ENCODE data around the gene GRAP2. TPM values are rescaled to one million over a fixed set of nuclear protein-coding genes. Genes with fewer than 3 reads are reported as not detected.
"Not testable (repeated sequence)": the region's sequence is repeated elsewhere in the genome, so short reads cannot be mapped to it uniquely, and the experiment has no call there.

Gene GRAP2
- total RNA-seq, 2 experiments from 2014 or later = 37.7 to 38.1 TPM

DNA sequence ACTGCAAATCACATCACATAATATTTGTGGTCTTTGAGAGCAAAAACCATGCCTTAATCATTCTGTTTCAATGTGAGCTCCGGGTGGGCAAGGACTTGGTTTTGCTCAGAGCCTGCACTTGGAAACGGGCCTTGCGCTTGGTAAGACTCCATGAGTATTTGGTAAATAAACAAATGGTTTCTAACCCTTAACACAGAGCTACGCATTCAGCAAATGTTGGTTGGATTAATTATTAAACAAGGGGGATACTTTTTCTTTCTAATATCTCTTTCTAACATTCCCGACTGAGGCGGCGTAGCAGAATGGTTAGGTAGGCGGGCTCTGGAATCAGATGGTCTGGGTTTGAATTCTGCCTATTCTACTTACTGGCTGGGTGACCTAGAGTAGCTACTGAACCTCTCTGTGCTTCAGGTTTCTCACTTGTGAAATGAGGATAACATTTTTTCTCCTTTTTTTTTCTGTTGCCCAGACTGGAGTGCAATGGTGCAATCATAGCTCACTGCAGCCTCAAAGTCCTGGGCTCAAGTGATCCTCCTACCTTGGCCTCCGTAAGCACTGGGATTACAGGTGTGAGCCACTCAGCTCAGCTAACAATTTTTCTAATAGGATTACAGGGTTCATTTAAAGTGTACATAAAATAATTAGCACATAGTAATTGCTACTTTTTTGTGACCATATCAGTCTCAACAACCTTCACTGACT lies 90.4 kb downstream of the GRAP2 start:
- Mint-ChIP-seq H3K9me3 (no peaks in the 10 kb centered on the region), H3K36me3 (no peaks in the 10 kb centered on the region), H3K4me1 (ENCODE audit: low read depth) (peaks cover 7% of the 10 kb centered on the region), H3K27ac (no peak overlapping the region), H3K4me3 (no peak overlapping the region), H3K27me3 (peaks cover 15% of the 10 kb centered on the region)
- no peak for DNase-seq
- intact Hi-C loops (cut with micrococcal nuclease) = no loop called here
- CTCF ChIA-PET = no interaction called here
- POLR2A ChIA-PET = no interaction called here

DNA sequence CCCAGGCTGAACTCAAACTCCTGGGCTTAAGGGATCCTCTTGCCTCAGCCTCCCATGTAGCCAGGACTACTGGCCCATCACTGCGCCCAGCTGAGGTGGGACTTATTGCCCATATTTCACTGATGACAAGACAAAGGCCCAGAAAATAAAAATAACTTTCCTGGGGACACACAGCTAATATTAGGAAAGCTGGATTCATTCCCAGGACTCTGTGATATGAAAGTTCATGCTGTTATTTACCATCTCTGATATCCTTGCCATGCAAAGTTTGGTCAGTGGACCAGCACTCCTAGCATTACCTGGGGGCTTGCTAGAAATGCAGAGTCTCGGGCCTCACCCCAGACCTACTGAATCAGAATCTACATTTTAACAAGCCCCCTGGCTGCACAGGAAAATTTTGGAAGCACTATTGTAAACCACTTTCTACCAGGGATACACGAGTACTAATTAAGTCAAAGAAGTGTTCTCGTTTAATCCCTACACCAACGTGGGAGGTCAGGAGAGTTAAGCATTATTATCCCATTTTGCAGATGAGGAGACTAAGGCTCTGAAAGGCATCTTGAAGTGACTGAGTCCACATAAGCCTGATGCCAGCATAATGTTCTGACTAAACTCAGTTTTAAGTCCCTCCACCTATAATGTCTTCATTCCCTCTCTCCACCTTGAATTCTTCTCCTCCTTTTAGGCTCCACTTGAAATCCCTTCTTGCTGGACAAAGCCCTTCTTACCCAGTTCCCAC lies 91.4 kb downstream of the GRAP2 start:
- Mint-ChIP-seq H3K27me3 (peaks cover 15% of the 10 kb centered on the region), H3K4me1 (ENCODE audit: low read depth) (peaks cover 7% of the 10 kb centered on the region)
- intact Hi-C loops (cut with micrococcal nuclease) = no loop called here

DNA sequence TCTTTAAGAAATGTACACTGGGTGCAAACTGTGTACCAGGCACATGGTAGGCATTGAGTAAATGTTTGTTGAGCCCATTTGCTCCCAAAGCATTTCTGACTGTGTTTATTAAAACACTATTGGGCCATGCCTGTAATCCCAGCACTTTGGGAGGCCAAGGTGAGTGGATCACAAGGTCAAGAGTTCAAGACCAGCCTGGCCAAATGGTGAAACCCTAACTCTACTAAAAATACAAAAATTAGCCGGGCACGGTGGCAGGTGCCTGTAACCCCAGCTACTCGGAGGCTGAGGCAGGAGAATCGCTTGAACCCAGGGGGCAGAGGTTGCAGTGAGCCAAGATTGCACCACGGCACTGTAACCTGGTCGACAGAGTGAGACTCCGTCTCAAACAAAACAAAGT lies 92.0 kb downstream of the GRAP2 start:
- H3K27me3 Mint-ChIP-seq = peaks cover 15% of the 10 kb centered on the region

More for the DNA sequence above, 91.4 kb downstream of the GRAP2 start:
- H3K9me3 Mint-ChIP-seq = no peaks in the 10 kb centered on the region
- CTCF ChIA-PET = no interaction called here
- no peaks in the 10 kb centered on the region for H3K36me3 Mint-ChIP-seq
- H3K4me3 Mint-ChIP-seq = no peak overlapping the region
- no peak overlapping the region for H3K27ac Mint-ChIP-seq
- no peak for DNase-seq
- POLR2A ChIA-PET = no interaction called here

DNA sequence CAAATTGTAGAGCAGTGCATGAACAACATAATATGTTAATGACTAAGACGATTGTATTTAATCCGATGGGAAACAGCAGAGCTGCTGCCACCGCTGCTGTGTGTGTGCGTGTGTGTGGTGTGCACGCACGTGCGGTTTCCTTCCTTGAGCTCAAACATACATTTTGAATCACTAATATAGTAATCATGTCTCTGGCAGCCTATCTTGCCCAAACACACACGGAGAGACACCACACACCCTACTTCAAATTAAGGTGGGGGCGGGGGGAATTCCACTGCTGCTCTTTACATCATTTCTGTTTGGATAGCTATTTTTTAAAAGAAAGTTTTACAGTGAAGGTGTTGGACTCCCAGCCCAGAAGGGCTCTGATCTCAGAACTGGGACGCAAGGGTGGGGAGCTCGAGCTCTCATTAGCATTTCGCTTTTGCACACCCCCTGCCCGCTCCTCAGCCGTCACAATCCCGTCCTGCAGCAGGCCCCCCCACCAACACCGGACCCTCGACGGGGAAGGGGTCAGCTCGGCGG lies 93.2 kb downstream of the GRAP2 start:
- peak; percentile 66 for DNase-seq
- H3K9me3 Mint-ChIP-seq = no peaks in the 10 kb centered on the region
- intact Hi-C loops (cut with micrococcal nuclease) = no loop called here
- H3K27ac Mint-ChIP-seq = no peak overlapping the region
- H3K36me3 Mint-ChIP-seq = no peaks in the 10 kb centered on the region
- H3K27me3 Mint-ChIP-seq = peaks cover 15% of the 10 kb centered on the region
- H3K4me1 Mint-ChIP-seq (ENCODE audit: low read depth) = peaks cover 7% of the 10 kb centered on the region
- peak overlapping the region; percentile 50 for H3K4me3 Mint-ChIP-seq
- POLR2A ChIA-PET = interaction anchor here (0.7 to 1.6 kb wide), 5 partner anchors 50 to 474 kb away, joined by 3 to 5 read pairs (median 3); partner anchors contain the start of gene ATF4
- CTCF ChIA-PET = interaction anchor here (0.7 to 1.9 kb wide), 5 partner anchors 31 to 392 kb away, joined by 3 to 12 read pairs (median 5); no protein-coding TSS in a partner anchor

More for the DNA sequence above, 92.0 kb downstream of the GRAP2 start:
- DNase-seq; H3K9me3 Mint-ChIP-seq; H3K36me3 Mint-ChIP-seq; H3K4me1 Mint-ChIP-seq (ENCODE audit: low read depth); H3K4me3 Mint-ChIP-seq; intact Hi-C loops (cut with micrococcal nuclease); POLR2A ChIA-PET; H3K27ac Mint-ChIP-seq; CTCF ChIA-PET: not testable (repeated sequence)

DNA sequence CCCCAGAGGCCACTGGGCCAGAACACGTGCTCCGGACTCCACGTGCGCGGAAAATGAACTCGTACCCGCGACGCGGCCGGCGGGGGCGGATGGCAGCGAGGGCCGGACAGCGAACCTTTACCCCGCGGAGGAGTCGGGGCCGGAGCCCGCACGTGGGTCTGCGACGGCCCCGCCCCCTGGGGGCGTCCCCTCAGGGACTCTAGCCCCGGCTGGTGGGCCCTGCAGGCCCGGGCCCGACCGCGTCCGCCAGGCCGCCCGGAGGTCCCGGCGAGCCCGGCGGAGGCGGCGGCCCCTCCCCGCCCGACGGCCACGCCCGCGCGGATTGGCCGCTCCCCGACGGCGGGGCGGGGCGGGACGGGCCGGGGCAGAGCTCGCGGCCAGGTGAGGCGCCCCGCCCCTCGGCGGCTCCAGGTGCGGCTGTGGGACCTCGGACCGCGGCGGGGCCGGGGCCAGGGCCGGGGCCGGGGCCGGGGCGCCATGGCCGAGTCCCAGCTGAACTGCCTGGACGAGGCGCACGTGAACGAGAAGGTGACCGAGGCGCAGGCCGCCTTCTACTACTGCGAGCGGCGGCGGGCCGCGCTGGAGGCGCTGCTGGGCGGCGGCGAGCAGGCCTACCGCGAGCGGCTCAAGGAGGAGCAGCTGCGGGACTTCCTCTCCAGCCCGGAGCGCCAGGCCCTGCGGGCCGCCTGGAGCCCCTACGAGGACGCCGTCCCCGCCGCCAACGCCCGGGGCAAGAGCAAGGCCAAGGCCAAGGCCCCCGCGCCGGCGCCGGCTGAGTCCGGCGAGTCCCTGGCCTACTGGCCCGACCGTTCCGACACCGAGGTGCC lies 93.9 kb downstream of the GRAP2 start, which contains the start of gene FAM83F:
Gene FAM83F, plus strand, starts transcription at position 389 of the 827 bp plus-strand sequence. Its CDS starts 89 bp downstream, at position 478.
- ChIA-PET POLR2A (interaction anchor here (0.8 to 1.6 kb wide), 4 partner anchors 49 to 155 kb away, joined by 3 to 5 read pairs (median 3); no protein-coding TSS in a partner anchor), CTCF (interaction anchor here (0.7 to 1.9 kb wide), 4 partner anchors 30 to 393 kb away, joined by 3 to 12 read pairs (median 8); no protein-coding TSS in a partner anchor)
- peaks cover 15% of the 10 kb centered on the region for H3K27me3 Mint-ChIP-seq
- no peaks in the 10 kb centered on the region for H3K9me3 Mint-ChIP-seq
- H3K36me3 Mint-ChIP-seq = no peaks in the 10 kb centered on the region
- DNase-seq = peak; percentile 32
- intact Hi-C loops (cut with micrococcal nuclease) = no loop called here
- H3K4me1 Mint-ChIP-seq (ENCODE audit: low read depth) = peaks cover 7% of the 10 kb centered on the region
- no peak within 1 kb of the TSS for H3K27ac Mint-ChIP-seq
- H3K4me3 Mint-ChIP-seq = peak within 1 kb of the TSS; percentile 50

DNA sequence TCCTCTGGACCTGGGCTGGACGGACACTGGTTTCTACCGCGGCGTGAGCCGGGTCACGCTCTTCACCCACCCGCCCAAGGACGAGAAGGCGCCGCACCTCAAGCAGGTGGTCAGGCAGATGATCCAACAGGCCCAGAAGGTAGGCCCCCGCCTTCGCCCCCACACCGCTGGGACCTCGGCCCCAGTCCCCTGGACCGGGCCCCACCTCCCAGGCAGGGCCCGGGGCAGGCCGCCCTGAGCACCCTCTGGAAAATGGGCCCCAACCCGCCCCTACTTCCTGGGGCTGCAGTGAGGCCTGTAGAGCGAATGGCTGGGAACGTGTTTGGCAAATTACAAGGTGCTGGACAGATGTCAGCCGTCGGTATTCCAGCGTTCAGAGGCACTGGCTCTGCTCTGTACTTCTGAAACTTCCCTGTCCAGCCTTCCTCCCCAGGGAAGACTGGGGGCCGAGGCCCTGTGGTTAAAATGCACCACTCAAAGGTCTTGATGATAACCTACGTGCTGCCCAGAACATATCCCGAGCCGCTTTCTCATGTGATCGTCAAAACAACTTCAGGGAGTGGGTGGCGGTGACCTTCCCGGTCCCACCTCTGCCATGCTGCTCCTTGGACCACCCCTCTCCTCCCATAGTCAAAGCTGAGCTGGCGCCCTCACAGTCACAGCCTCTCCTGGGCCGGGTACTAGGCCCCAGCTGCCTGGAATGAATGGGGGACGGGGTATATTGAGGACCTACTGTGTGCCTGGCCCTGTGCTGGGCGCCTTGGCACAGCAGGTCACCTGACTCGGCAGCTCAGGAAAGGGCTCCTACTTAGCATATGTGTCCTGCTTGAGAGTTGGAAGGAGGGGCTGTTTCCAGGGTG lies 94.7 kb downstream of the GRAP2 start:
- DNase-seq = no peak
- intact Hi-C loops (cut with micrococcal nuclease) = no loop called here
- H3K4me3 Mint-ChIP-seq = peak overlapping the region; percentile 9
- H3K9me3 Mint-ChIP-seq = no peaks in the 10 kb centered on the region
- H3K27me3 Mint-ChIP-seq = peaks cover 15% of the 10 kb centered on the region
- no peak overlapping the region for H3K27ac Mint-ChIP-seq
- H3K4me1 Mint-ChIP-seq (ENCODE audit: low read depth) = peaks cover 7% of the 10 kb centered on the region
- H3K36me3 Mint-ChIP-seq = no peaks in the 10 kb centered on the region
- POLR2A ChIA-PET = no interaction called here
- CTCF ChIA-PET = interaction anchor here (1.8 to 2.0 kb wide), 3 partner anchors 29 to 63 kb away, joined by 5 to 12 read pairs (median 10); no protein-coding TSS in a partner anchor

DNA sequence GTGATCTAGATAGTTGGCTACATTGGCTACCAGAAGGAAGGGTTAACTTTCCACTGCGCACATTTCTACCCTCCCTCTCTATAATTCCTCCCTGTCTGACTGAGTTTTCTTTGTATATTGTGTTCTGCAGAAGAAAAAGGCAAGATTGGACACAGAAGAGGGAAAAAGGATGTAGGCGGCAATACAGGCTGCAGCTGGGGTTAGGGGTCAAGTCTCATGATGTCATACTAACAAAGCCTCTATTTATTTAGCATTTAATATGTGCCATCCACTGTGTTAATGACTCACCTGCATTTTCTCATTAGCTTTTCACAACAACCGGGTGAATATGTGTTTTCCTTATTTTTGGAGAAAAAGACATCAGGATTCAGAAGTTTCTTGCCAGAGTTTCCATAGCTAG lies 95.8 kb downstream of the GRAP2 start:
- POLR2A ChIA-PET = no interaction called here
- intact Hi-C loops (cut with micrococcal nuclease) = no loop called here
- no peaks in the 10 kb centered on the region for H3K36me3 Mint-ChIP-seq
- peaks cover 11% of the 10 kb centered on the region for H3K27me3 Mint-ChIP-seq
- peaks cover 7% of the 10 kb centered on the region for H3K4me1 Mint-ChIP-seq (ENCODE audit: low read depth)
- H3K27ac Mint-ChIP-seq = no peak overlapping the region
- H3K9me3 Mint-ChIP-seq = no peaks in the 10 kb centered on the region
- CTCF ChIA-PET = interaction anchor here (1.2 to 2.0 kb wide), 2 partner anchors 28 to 462 kb away, joined by 5 to 7 read pairs; no protein-coding TSS in a partner anchor
- no peak for DNase-seq
- H3K4me3 Mint-ChIP-seq = no peak overlapping the region

DNA sequence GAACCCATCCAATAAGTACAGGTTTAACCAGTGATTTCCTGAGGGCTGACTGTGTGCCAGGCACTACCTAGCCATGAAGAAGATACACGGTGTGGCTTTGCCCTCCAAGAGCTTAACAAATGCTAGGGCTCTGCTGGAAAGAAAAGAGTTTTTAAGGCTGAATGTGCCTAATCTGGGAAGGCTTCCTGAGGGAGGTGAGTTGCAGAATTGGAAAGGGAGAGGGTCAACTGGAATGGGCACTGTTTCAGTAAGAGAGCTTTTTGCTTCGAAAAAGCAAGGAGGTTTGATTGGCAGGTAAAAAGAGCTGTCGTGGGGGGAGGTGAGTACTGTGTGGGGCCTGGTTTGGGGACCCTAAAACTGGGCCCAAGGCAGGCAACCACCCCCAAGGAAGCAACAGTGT lies 96.5 kb downstream of the GRAP2 start:
- intact Hi-C loops (cut with micrococcal nuclease) = no loop called here
- Mint-ChIP-seq H3K27ac (no peak overlapping the region), H3K27me3 (peaks cover 13% of the 10 kb centered on the region), H3K4me1 (ENCODE audit: low read depth) (peaks cover 7% of the 10 kb centered on the region), H3K36me3 (no peaks in the 10 kb centered on the region), H3K9me3 (no peaks in the 10 kb centered on the region), H3K4me3 (no peak overlapping the region)
- POLR2A ChIA-PET = interaction anchor here (1.4 kb wide), 1 partner anchor 9 kb away, joined by 3 read pairs; no protein-coding TSS in a partner anchor
- no peak for DNase-seq
- CTCF ChIA-PET = interaction anchor here (1.2 to 2.0 kb wide), 2 partner anchors 27 to 463 kb away, joined by 5 to 7 read pairs; no protein-coding TSS in a partner anchor

DNA sequence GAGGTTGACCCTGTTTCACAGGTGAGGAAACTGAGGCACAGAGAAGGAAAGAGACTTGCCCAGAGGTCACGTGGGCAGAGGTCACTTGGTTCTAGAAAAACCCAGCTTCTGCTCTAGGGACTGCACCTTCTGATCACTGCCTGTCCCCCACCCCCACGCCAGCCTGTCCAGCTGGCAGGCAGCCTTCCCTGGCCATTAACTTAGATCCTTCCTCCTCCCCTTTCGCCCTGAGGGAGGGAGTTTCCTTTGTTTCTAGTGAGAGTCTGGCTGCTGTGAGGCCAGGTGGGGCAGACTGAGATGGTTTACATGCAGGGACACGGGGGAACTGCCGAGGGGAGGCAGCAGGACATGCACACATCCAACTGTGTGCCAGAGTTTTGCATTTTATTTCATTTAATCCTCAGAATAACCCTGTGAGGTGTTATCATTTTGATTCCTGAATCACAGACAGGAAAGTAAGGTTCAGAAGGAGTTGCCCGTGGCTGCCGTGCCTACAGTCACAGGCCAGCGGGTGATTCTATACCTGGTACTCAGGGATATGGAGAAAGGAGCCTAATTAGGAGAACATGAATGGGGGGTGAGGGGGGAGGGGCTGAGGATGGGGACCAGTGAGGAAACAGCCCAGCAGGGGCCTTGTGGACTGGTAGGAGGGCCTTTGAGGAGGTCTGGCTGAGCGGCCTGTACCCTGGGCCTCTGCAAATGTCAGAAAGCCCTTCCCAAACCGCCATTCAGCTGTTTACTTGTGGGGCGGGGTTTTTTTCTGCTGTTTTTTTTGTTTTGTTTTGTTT lies 97.2 kb downstream of the GRAP2 start:
- CTCF ChIA-PET = interaction anchor here (0.6 kb wide), 1 partner anchor 27 kb away, joined by 4 read pairs; no protein-coding TSS in a partner anchor
- POLR2A ChIA-PET = interaction anchor here (1.4 kb wide), 1 partner anchor 8 kb away, joined by 3 read pairs; no protein-coding TSS in a partner anchor

DNA sequence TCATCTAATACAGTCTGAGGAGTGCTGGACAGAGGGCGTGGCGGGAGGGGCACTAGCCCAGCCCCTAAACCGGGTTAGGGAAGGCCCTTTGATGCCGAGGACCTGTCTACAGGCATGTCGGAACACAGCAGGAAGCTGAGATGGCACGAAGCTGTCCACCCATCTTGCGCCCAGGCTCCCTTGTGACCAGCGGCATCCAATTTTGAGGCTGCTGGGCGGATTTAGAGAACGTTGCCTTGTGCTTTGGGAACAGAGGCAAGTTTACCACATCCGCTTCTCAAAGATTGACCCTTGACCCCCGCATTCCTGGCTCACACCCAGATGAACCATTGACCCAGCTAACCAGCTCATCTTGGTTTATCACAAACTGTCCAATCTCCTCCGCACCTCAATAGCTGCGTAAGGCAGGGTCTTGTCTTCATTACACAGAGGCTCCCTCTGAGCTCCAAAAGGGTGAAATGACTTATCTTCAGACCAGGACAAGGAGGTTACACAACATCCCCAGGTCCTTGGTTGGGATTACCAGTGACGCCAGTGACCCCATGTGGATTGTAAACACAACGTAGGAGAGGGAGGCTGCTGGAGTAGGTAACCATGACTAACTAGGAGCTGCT lies 98.4 kb downstream of the GRAP2 start:
- Mint-ChIP-seq H3K4me3 (no peak overlapping the region), H3K27me3 (peaks cover 5% of the 10 kb centered on the region), H3K4me1 (ENCODE audit: low read depth) (peaks cover under 1% of the 10 kb centered on the region), H3K9me3 (no peaks in the 10 kb centered on the region), H3K36me3 (no peaks in the 10 kb centered on the region), H3K27ac (no peak overlapping the region)
- intact Hi-C loops (cut with micrococcal nuclease) = no loop called here
- POLR2A ChIA-PET = no interaction called here
- CTCF ChIA-PET = interaction anchor here (0.7 to 2.9 kb wide), 5 partner anchors 25 to 465 kb away, joined by 3 to 12 read pairs (median 3); no protein-coding TSS in a partner anchor
- peak; percentile 24 for DNase-seq

More for the DNA sequence above, 97.2 kb downstream of the GRAP2 start:
- Mint-ChIP-seq H3K36me3 (no peaks in the 10 kb centered on the region), H3K27ac (no peak overlapping the region), H3K4me1 (ENCODE audit: low read depth) (peaks cover 7% of the 10 kb centered on the region), H3K9me3 (no peaks in the 10 kb centered on the region), H3K27me3 (peaks cover 13% of the 10 kb centered on the region), H3K4me3 (no peak overlapping the region)
- intact Hi-C loops (cut with micrococcal nuclease) = no loop called here
- DNase-seq = no peak
